Colonic mucosa (tissue), 4 donors: ENCODE measurements around the gene ADH1C. TPM values are rescaled to one million over a fixed set of nuclear protein-coding genes. Genes with fewer than 3 reads are reported as not detected.

Experiments
- DNase-seq: peaks from one replicate; pipeline ENCODE4 v3.0.0-alpha.2; 2020
- H3K27ac ChIP-seq: fragments of 200-600 bp; one replicate; pipeline ENCODE4 v1.8.0; 2021
- H3K27me3 ChIP-seq: fragments of 200-600 bp; one replicate; pipeline ENCODE4 v1.8.0; 2021
- H3K36me3 ChIP-seq: fragments of 200-600 bp; one replicate; pipeline ENCODE4 v1.8.0; 2021
- H3K4me1 ChIP-seq: fragments of 200-600 bp; one replicate; pipeline ENCODE4 v1.8.0; 2021; ENCODE audit warnings: mild to moderate bottlenecking
- H3K4me3 ChIP-seq: fragments of 200-600 bp; one replicate; pipeline ENCODE4 v1.8.0; 2021
- H3K9ac ChIP-seq, 2 donors: one replicate each; pipeline ENCODE4 v1.7.0; 2013; ENCODE audit warnings: control low read depth in 2 of 2, low read depth in 2 of 2, low read length in 2 of 2
- H3K9me3 ChIP-seq: fragments of 200-600 bp; one replicate; pipeline ENCODE4 v1.8.0; 2021
- CTCF ChIP-seq: fragments of 200-600 bp; IDR thresholded peaks from one replicate; pipeline ENCODE4 v1.8.0; 2022; ENCODE audit warnings: antibody characterized with exemption, mild to moderate bottlenecking
- intact Hi-C: fragments of 100-400 bp; cut with DNase I; formaldehyde crosslinking; loops from one replicate; pipeline ENCODE4 v1.14.1; 2022
- total RNA-seq, 2 donors: library from RNA; stranded (reverse); fragmentation: NEBNext Ultra II Directional in 1 of 2; extraction: Animal tissue kit (Norgen Biotek cat#: 25700) in 1 of 2; gene quantifications; one replicate each; pipeline ENCODE4 v1.2.1, GENCODE V29; 2021
- donor health status: healthy.
- donor health status: DM: no; HTN: no; CAD: no.
- donor health status: DM: no; HTN: no; CAD: no.

Gene ADH1C
- total RNA-seq = 100 to 1,000 TPM; 140 to 240 TPM

GRCh38 chr4:99352602-99353537 is at the start of gene ADH1C:
Gene ADH1C, minus strand, starts transcription at chr4:99352746. Its CDS starts 71 bp downstream, at chr4:99352675.
- Histone ChIP-seq H3K27me3 (no peaks in the 10 kb centered on the region), H3K9ac (peak within 1 kb of the TSS in 1 of 2 donors; percentile 68), H3K4me1 (peaks cover 4% of the 10 kb centered on the region), H3K36me3 (no peaks in the 10 kb centered on the region), H3K4me3 (peak within 1 kb of the TSS; percentile 20), H3K9me3 (no peaks in the 10 kb centered on the region), H3K27ac (peak within 1 kb of the TSS; percentile 63)
- intact Hi-C loops = no loop called here
- DNase-seq = peak; percentile 71
- TF ChIP-seq CTCF = no peak

- H3K9me3 ChIP-seq = no peaks in the 10 kb centered on the region
- TF ChIP-seq CTCF = no peak
- no peaks in the 10 kb centered on the region for H3K27me3 ChIP-seq
- DNase-seq = no peak
- no peak overlapping the region for H3K27ac ChIP-seq
- H3K4me1 ChIP-seq = peaks cover 10% of the 10 kb centered on the region
- no peak overlapping the region for H3K4me3 ChIP-seq
- H3K36me3 ChIP-seq = no peaks in the 10 kb centered on the region
- no peak overlapping the region for H3K9ac ChIP-seq
- intact Hi-C loops = no loop called here
Observed at GRCh38 chr4:99400831-99401230, 48.3 kb upstream of the ADH1C start.

- no peak for TF ChIP-seq CTCF
- intact Hi-C loops = no loop called here
- no peak for DNase-seq
- H3K4me3 ChIP-seq = no peak overlapping the region
- no peaks in the 10 kb centered on the region for H3K27me3 ChIP-seq
- H3K9ac ChIP-seq = no peak overlapping the region
- H3K9me3 ChIP-seq = no peaks in the 10 kb centered on the region
- no peak overlapping the region for H3K27ac ChIP-seq
- H3K4me1 ChIP-seq = peaks cover 1% of the 10 kb centered on the region
- H3K36me3 ChIP-seq = no peaks in the 10 kb centered on the region
Observed at GRCh38 chr4:99399017-99399416, 46.5 kb upstream of the ADH1C start.

DNA sequence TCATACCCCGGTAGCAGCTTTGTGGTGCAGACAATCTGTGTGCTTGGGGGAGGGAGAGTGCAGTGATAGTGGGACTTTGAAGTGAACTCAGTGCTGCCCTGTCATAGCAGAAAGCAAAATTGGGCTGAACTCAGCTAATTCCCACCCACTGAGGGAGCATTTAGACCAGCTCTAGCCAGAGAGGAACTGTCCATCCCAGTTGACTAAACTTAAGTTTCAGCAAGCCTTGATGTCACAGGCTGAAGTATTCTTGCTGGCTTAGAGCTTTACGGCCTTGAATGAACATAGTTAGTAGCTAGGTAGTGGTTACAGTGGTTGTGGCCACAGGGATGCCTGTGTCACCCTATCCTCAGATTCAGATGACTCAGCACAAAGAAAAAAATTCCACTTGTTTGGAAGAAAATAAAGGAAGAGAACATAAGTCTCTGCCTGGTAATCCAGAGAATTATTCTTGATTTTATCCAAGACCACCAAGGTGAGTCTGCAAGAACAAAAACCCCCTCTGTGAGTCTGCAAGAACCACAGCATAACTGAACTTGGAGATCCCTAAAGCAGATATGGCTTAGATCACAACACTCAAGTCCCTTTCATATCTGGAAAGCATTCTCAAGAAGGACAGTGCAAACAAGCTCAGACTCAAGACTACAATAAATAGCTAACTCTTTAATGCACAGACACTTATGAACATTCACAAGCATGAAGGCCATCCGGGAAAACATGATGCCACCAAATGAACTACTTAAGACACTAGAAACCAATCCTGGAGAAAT is 43.2 kb upstream of the ADH1C start:
- Histone ChIP-seq H3K9ac (peak overlapping the region in 1 of 2 donors; percentile 15), H3K9me3 (no peaks in the 10 kb centered on the region), H3K27ac (no peak overlapping the region), H3K4me1 (no peaks in the 10 kb centered on the region), H3K4me3 (no peak overlapping the region), H3K27me3 (no peaks in the 10 kb centered on the region), H3K36me3 (no peaks in the 10 kb centered on the region)
- DNase-seq = no peak
- intact Hi-C loops = no loop called here
- TF ChIP-seq CTCF = no peak

DNA sequence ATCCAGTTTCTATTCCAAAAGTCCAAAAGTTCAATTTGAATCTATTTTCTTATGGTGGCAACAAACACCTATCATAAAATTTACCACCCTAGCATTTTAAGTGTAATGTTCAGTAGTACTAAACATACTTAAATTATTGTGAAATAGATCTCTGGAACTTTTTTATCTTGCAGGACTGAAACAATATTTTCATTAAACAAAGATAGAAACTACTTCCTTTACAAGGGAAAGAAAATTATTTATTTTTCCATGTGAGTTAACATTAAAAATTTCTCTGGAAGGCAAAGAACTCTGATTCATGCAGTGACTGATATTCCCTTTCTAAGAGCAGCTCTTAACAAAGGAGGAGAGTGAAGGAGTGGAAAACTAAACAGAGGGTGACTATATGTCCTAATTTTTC is 42.4 kb upstream of the ADH1C start:
- no peaks in the 10 kb centered on the region for H3K4me1 ChIP-seq
- no peaks in the 10 kb centered on the region for H3K9me3 ChIP-seq
- no peak overlapping the region for H3K27ac ChIP-seq
- intact Hi-C loops = no loop called here
- no peak overlapping the region for H3K4me3 ChIP-seq
- no peak for TF ChIP-seq CTCF
- H3K27me3 ChIP-seq = no peaks in the 10 kb centered on the region
- no peaks in the 10 kb centered on the region for H3K36me3 ChIP-seq
- no peak overlapping the region for H3K9ac ChIP-seq
- DNase-seq = no peak
